ENCODE data around the gene FILIP1L.

The FILIP1L gene

GRCh38 chr3:100005665-100006393, 108.5 kb downstream of the FILIP1L start:
- peak; percentile 72 to 73 for DNase-seq

DNA sequence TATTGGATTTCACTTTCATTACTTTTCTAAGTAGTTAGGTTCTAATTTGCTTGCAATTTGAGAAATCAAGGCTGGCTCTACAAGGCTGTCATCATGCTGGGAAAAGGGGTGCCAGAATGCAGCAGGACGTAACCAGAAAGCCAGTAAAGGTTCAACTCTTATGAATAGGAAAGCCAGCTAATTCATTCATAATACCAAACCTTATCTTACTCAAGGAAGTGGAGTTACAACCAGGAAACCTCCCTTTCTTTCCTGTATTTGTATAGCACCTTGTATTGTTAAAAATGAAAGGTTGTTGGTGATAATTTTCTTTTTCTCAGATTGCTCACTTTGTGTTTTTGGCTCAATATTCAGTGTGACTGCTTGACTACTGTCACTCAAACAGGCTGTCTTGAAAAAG, 109.4 kb downstream of the FILIP1L start:
- DNase-seq: no peak

DNA sequence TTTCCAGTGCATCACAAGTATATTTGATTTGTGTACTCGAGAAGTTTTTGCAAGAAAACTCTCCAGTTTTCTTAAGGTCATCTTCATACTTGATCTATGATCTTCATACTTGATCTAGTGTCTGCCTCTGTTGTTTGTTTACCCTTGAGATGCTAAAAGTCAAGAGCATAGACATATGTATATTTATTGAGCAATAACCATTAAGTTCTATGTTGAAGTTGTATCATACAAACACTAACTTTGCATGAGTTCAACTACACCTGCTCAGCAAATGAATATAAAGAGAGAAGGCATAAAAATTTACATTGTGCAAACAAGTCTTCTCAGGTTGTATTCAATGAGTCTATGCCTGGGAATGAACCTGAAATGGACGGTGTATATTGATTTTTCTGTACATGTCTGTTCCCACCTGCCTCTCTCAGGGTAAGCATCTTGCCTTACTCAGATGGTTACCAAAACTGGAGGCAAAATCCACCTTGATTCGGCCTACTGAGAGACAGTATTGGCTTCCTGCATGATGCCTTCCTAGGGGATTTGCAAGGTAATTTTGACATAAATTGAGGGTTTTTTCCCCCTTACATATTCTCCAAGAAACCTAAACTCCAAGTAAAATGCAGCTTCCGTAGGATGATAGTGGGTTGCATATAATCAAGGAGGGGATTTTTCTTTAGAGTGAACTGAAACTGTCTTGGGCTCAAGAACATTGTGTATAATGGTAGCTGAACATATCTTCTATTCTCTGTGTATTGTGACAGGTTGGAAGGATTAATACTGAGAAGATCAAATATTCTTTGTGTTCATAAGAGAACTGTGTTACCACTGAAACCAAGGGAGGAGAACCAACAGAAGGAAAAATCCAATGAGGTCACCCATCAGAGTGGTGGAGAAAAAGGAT, 110.4 kb downstream of the FILIP1L start:
- DNase-seq: no peak

DNA sequence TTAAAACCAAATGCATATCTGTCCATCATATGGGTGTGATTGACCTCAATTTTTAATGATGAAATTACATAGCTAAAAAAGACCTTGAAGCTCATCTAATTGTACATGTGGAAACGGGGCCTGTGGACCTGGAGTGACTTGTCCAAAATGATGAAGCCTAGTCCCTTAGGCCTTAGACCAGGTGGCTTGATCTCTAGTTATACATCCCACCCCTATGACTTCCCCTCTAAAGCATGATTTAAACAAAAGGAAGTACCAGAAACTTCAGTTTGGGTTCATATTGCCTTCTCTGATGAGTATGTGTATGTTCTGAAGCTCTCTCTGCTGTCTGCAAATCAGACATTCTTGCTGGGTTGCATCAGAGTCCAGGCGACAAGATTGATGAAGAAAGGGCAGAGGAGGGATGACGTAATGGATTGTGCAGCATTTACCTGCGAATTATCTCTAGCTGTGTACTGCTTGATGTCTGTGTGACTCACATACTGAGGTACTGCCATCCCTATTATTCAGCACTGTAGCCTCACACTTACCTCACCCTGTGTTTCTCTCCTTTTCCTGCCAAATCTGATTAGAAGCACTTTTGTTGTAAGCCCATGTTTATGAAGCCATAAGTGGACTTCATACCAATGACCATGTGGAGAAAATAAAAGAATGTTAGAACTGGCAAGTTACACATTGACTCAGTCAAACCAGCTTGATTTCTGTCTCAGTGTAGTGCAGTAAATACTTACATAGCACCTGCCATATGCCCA, 111.5 kb downstream of the FILIP1L start:
- no peak for DNase-seq

GRCh38 chr3:100001526-100002270, 112.6 kb downstream of the FILIP1L start:
- DNase-seq: no peak

DNA sequence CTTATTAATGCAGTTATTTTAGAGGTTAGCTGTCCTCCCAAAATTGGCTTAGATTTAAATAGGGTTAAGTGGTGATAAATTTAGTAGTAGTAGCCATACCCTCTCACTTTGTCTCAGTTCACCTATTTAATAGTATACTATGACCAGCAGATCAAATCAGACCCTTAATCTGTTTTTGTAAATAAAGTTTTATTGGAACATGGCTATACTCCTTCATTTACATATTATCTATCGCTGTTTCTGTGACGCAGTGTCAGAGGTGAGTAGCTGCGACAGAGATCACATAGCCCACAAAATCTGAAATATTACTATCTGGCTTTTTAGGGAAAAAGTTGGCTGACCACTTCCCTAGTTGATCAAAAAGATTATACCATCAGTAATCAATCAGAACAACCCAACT, 113.2 kb downstream of the FILIP1L start:
- no peak for DNase-seq

- no peak for DNase-seq
Observed at GRCh38 chr3:99999536-99999935, 114.8 kb downstream of the FILIP1L start.

- no peak for DNase-seq
Observed at GRCh38 chr3:99997293-99997692, 117.0 kb downstream of the FILIP1L start.

DNA sequence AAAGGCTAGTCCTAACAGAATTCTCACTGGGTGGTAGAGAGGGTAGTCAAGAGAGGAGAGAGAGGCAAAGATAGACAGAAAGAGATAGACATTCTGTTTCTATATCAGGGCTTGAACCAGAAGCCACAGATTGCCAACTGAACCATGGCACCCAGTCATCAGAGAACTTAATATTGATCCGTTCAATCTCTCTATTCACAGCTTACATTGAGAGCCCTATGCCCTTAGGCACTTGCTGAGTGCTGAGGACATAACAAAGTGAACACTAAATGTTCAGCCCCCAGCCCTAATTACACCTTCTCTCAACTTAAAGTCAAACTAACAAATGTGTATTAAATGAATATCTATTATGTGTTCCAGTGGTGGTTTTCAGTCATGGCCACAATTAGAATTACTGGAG, 124.1 kb downstream of the FILIP1L start:
- no peak for DNase-seq

DNA sequence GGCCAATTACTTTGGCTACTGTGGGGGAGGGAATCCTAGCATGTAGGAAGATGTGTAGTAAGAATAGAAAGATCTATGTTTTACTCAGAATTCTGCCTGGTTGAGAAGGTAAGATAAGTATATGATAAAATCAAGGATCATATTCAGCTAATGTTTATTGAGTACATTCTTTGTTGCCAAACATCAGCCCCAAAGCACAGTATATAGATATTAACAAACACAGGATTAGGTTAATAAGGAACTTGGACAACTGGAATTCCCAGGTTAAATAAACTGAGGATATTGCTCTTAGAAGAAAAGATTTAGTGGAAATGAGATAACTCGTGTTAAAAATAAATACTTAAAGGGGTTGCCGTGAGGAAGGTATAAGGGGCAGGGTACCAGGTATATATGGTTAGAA, 129.6 kb downstream of the FILIP1L start:
- DNase-seq: no peak

- no peak for DNase-seq
Observed at GRCh38 chr3:99984139-99984538, 130.2 kb downstream of the FILIP1L start.

DNA sequence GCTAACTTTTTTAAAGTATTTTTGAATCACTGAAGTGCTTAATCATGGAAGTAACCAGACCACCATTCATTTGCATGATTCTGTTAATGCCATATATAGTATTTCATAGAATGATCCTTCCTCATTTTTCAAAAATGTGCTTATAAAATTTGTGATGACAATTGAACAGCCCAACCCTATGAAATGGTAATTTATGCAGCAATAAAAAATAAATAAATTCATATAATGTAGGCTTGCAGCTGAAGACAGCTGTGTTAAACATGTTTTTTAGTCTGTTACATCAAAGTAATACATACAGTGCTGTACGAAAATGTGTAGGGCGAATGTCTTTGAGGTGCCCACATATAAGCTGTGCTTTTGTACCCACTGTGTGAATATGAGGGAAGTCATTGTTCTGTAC, 131.7 kb downstream of the FILIP1L start:
- no peak for DNase-seq

GRCh38 chr3:99981138-99981537, 133.2 kb downstream of the FILIP1L start:
- no peak for DNase-seq

DNA sequence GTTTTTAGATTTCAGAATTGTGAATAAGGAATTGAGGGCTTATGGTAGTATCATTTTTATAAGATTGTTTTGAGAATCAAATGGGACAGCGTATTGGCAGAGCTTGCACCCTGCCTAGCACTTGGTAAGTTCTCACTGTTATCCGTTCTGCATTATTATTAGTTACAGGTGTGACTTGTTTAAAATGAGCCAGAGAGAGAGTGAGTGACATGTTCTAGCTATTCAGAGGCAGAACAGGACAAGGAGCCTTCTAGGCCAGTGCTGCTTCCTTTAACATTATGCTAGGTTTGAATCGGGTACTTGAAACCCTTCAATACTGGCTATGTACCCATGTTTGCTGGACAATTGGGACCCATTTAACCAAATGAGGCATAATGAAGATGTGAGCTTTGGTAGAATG, 133.7 kb downstream of the FILIP1L start:
- no peak for DNase-seq

- no peak for DNase-seq
Observed at GRCh38 chr3:99978221-99978620, 136.1 kb downstream of the FILIP1L start.

DNA sequence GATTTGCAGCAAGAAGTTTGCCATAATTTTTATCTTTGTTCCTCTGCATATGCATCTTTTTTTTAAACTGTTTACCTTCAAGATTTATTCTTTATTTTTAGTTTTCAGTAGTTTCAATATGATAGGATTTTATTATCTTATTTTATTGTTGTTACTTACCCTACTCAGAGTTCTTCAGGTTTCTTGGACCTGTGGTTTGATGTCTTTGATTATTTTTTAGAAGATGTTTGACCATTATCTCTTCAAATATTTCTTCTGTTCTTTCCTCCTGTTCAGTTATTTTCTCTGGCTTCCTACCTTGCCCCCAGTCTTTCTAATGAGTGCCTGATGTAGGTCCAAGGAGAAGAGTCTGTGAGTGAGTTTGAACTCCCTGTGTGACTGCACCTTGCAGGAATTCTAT, 137.7 kb downstream of the FILIP1L start:
- DNase-seq: no peak

GRCh38 chr3:99974989-99975388, 139.3 kb downstream of the FILIP1L start:
- DNase-seq: no peak

DNA sequence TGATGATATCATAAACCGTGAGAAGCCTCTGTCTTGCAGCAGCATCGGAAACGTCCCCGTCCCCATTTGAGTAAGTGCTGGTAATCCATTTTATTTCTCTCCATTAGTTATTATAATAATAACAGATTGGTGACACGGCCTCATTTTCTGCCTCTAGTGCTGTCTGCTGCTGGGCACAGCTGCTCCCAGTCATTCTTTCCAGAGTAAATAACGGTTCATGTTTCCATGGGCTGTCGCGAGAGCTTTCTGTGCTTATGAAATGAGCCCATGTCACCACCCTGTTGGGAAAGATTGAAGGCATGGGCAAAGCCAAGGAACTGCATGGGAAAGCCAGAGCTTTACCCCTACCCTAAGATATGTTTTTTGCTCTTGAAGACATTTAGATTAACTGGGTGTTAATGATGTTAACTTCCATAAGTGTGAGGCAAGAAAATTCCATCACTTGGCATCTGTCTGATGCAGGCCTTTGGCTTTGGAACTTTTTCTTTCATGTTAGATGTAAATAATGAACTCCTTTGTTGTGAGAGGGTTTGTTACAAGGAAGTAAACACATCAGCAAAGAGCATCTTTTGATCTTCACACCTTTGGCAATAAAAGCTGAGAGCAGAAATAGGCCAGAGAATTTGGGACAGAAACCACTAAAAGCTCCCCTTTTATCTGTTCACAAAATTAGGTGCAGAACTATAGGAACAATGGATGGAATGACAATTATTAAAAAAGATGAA, 141.8 kb downstream of the FILIP1L start:
- no peak for DNase-seq

DNA sequence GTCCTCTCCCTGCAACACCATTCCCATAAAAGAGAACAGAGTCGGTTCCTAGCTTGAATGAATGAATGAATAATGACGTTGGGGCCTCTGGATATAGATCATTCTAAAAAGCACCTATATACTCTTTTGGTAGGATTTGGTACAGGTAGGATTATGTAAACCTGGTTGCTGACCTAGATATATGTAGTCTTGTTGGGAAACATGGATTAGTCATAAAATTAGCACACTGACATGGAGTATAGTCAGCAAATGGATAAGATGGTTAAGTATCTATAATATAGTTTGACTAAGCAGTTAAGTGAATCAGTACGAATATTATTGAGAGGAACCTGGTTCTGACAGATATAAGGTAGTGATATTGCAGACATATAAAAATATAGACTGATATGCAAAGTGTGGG, 142.5 kb downstream of the FILIP1L start:
- DNase-seq: no peak

- DNase-seq: no peak
Observed at GRCh38 chr3:99970198-99970597, 144.1 kb downstream of the FILIP1L start.

DNA sequence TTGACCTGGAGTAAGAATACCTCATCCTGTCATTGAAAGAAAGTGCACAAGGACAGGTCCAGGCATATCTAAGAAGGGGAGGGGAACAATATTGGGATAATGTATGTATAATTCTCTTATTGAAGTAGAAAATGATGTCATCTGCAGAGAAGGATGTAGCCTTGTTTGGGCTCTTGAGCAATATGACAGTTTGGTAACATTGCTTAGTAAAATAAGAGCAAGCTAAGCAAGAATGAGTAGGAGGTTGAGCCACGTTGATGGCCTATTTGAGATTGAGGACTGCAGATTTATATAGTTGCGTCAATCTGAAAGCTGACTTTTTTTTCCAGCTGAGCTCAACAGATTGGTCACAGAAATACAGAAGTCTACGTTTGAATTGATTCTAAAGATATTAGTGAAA, 145.2 kb downstream of the FILIP1L start:
- DNase-seq: peak; percentile 90 to 93

- DNase-seq: no peak
Observed at GRCh38 chr3:99967796-99968195, 146.5 kb downstream of the FILIP1L start.

All from inflammatory macrophage treated with lipopolysaccharide for 1 hour (primary cell).